GM18873 (cell line): ENCODE measurements around the gene PRSS35.
"Not testable (repeated sequence)": the region's sequence is repeated elsewhere in the genome, so short reads cannot be mapped to it uniquely, and the experiment has no call there.

Source experiments
- ATAC-seq: cut with Tn5 transposase; IDR thresholded peaks from one replicate; pipeline ENCODE4 v1.9.1; 2021; ENCODE audit warnings: mild to moderate bottlenecking, moderate library complexity, moderate number of reproducible peaks; ENCODE audit not compliant: unreplicated experiment, low FRiP score

PRSS35 gene, protein sequence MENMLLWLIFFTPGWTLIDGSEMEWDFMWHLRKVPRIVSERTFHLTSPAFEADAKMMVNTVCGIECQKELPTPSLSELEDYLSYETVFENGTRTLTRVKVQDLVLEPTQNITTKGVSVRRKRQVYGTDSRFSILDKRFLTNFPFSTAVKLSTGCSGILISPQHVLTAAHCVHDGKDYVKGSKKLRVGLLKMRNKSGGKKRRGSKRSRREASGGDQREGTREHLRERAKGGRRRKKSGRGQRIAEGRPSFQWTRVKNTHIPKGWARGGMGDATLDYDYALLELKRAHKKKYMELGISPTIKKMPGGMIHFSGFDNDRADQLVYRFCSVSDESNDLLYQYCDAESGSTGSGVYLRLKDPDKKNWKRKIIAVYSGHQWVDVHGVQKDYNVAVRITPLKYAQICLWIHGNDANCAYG

DNA sequence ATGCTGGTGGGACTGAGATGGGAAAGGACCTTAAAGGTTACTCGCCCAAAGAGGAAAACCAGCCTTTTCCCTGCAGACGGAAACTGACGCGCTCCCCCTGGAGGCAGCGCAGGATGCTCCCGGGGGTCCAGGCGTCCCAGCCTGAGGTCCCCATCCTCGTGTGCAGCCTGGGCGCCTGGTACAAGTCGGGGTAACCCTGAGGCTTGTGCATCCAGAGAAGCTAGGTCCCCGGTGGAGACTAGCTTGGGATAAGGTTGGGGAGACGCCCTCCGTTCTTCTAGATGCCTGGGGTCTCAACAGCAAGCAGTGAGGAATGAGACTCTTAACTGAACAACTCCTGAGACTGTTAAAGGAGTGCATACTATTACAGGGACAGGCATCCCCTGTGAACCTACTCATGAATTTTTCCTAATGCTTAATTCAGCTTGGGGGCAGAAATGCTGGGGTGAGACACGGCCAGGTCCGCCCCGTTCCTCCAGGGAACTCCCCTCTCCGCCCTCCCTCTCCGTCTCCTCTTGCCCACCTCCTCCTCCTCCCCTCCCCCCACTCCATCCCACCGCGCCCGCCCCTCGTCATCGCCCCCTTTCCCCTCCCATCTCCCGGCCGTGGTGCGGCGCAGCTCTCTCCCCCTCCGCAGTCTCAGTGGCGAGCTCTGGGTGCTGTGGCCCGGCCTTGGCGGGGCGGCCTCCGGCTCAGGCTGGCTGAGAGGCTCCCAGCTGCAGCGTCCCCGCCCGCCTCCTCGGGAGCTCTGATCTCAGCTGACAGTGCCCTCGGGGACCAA lies at the start of gene PRSS35:
TSS of gene PRSS35 (plus strand) at position 634 of the 781 bp plus-strand sequence. CDS start 10,908 bp downstream, outside the sequence.
- ATAC-seq: no peak

DNA sequence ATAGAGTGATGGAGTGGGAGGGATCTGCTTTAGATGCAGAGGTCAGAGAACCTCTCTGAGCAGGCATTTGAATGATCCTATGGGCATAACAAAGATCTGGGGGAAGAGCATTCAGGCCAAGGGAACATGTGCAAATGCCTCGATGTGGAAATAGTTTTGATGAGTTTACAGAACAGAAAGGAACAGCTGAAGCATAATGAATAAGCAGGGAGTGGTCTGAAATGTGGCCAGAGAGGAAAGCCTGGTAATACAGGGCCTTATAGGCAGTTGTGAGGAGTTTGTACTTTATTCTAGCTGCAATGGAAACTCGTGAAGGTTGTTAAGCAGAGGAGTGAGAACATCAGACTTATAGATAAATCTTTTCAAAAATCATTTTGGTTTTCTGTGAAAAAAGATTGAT lies 48.4 kb upstream of the PRSS35 start:
- ATAC-seq: no peak

DNA sequence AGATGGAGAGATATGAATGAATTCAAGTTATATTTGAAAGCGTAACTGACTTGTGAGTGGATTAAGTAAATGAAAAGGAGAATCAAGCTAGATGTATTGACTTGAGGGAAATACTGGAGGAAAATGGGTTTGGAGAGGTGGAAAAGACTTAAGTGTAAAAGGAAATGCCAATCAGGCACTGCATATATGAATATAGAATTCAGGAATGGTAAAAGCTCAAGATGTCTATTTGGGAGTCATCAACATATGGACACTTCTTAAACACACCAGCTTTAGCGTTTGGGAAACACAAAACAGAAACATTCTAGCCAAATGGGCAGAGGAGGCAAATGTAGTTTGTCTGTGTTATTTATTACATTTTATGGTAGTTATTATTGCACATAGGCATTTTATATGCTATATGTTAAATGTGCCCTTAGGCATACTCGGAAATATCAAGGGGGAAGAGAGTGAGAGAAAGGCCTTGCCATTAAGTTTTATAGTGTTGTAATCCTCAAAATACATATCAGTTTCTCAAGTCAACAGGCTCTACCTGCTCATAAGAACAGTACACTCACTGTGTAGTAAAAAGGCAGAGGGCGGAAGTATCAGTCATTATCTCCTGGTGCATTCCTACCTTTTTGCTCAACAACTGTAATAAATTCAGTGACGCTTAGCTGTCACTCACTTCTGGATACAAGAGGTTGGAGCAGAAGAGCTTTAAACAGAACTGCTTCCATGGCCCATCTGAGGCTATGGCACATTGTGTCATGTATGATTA lies 47.8 kb upstream of the PRSS35 start:
- ATAC-seq: no peak

DNA sequence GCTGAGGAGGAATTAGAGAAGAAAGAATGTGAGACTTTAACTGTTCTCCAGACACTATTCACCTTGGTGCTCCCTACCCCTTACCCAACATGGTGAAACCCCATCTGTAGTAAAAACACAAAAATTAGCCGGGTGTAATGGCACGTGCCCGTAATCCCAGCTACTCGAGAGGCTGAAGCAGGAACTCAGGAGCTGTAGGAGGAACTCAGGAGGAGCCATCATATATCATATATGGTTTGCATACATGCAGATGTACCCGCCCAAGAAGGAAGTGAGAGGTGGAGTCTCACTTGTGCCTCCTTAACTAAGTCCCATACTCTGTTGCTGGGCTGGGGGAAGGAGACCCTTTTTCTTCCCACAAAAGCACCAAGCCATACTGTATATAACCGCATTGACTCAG lies 46.0 kb upstream of the PRSS35 start:
- no peak for ATAC-seq

DNA sequence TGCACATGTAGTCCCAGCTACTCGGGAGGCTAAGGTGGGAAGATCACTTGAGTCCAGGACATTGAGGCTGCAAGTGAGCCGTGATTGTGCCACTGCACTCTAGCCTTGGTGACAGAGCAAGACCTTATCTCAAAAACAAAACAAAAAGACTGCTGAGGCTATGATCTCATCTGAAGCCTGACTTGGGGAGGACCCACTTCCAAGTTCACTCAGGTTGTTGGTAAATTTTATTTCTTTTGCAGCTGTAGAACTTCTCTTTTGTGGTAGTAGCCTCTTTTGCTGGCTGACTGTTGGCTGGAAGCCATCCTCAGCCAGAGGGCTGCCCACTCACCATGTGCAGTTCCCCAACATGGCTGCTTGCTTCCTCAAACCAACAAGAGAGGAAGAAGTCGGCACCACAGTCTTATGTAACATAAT lies 44.7 kb upstream of the PRSS35 start:
- ATAC-seq: no peak

DNA sequence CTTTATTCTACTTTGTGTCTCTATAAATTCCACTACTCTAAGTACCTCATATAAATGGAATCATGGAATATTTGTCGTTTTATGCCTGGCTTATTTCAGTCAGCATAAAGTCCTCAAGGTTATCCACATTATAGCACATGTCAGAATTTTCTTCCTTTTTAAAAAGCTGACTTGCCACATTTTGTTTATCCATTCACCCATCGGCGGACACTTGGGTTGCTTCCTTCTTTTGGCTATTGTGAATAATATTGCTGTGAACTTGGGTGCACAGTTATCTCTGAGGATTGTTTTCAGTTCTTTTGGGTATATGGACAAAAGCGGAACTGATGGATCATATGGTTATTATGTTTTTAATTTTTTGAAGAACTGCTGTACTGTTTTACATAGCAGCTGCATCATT lies 42.3 kb upstream of the PRSS35 start:
- ATAC-seq: no peak

DNA sequence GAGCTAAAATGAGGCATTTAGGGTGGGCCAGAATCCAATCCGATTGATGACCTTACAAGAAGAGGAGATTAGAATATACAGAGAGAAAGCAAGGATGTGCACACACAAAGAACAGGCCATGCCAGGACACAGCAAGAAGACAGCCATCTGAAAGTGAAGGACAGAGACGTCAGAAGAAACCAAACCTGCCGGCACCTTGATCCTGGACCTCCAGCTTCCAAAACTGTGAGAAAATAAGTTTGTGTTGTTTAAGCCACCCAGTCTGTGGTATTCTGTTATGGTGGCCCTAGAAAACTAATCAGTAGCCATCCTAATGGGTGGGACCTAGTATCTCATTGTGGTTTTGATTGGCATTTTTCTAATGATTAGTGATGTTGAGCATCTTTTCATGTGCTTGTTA lies 41.7 kb upstream of the PRSS35 start:
- ATAC-seq: no peak

DNA sequence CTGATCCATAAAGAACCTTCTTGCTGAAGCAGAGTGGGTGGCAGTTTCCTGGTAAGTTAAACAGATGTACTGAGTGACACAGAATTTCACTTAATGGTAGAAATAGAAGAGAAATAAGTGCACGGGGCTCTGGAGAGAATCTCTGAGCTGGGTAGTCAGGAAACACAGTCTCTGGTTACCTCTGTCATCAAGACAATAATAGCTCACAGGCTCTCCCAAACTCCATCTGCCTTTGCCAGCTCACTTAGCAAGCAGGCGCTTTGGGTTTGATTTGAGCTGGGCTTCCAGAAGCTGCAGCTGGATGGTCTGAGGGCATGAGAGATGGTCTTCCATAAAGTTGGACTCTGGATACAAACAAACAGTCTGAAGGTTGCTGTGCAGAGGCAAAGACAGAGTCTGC lies 39.6 kb upstream of the PRSS35 start:
- ATAC-seq: no peak

DNA sequence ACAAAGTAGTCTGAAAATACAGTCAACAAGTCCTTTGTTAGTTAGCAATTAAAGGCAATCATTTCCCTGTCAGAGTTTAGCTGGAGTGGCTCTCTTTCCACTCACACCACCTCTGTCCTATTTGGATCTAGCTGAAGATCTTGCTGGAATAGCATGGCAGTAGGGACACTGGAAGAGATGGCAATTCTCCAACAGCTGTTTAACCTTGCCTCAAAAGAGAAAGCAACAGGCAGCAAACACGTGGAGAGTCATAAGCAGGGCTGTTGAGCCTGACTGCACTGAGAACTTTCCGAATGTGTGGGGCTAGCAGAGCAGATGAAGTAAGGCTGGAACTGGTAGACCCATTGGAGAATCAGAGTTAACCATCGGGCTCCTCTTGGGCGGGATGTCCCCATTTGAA lies 38.0 kb upstream of the PRSS35 start:
- no peak for ATAC-seq

DNA sequence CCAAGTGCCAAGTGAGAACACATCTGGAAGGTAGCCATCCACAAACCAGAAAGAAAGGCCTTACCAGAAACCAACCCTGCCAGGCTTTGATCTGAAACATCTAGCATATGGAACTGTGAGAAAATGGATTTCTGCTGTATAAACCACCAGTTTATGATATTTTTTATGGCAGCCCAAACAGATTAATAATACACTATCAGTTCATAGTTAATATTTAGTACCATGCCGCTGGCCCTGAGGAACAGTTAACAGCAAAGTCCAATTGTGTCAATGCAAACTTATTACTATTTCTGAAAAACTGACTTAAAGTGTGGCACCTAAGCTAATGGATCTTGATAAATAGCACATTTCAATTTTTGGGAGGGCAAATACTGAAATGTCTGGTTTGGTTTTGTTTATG lies 35.4 kb upstream of the PRSS35 start:
- ATAC-seq: no peak

DNA sequence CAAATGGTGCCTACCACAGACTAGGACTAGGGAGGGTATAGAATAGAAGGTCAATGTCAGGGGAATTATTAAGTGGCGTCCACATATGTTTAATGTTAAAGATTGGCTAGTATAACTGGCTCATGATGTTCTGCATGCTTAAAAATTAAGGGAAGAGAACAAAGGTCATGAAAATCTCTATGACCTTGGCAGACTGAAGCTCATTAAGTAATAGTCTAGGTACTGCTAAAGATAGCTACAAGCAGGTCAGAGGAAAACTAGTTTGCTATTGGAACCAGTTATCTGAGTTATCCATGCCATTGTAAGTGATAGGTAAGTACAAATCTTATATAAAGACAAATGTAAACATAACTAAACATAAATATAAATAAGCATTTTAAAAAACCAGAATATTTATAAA lies 32.9 kb upstream of the PRSS35 start:
- no peak for ATAC-seq

DNA sequence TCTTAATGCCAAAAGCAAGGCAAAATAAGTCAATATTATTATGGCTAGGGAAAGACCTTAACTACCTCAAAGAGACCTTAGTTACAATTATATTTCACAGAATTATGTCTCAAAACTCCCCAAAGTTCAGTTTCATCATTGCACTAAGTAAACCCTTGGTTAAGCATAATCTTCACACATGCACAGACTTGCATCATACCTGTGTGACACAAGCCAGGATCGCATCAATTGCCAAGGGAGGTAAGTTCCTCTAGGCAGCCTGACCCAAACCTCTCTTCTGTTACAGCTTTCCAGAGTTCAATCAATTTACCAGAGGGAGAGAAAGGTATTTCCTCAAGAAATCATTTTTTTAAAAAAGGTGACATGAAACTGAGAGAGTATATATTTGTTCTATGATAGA lies 31.9 kb upstream of the PRSS35 start:
- no peak for ATAC-seq

DNA sequence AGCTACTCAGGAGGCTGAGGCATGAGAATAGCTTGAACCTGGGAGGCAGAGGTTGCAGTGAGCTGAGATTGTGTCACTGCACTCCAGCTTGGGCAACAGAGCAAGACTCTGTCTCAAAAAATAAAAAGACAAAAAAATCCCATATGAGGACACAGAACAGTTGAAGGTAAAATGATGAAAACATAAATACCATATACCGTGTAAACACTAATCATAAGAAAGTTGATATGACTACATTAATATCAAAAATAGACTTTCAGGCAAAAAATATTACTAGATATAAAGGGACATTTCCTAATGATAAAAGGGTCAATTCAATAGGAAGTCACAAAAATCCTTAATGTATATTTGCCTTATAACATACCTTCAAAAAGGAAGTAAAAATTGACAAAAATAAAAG lies 30.4 kb upstream of the PRSS35 start:
- not testable (repeated sequence) for ATAC-seq

DNA sequence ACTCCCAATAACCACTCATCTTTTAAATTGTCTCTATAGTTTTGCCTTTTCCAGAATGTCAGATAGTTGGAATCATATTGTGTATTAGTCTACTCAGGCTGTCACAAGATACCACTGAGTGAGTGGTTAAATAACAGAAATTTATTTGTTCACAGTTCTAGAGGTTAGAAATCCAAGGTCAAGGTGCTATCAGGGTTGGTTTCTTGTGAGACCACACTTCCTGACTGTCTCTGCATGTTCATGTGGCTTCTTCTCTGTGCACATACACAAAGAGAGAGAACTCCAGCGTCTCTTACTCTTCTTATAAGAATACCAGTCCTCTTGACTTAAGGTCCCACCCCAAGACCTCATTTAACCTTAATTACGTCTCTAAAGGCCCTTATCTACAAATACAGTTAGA lies 23.9 kb upstream of the PRSS35 start:
- ATAC-seq: no peak

DNA sequence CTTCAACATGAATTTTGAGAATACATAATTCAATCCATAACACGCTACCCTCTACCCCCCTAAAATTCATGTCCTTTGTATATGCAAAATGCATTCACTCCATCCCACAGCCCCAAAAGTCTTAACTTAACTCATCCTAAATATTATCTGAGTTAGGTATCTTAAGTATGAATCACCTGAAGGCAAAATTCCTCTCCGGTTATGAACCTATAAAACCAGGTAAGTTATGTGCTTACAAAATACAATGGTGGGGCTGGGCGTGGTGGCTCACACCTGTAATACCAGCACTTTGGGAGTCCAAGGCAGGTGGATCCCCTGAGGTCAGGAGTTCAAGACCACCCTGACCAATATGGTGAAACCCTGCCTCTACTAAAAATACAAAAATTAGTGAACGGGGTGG lies 23.5 kb upstream of the PRSS35 start:
- ATAC-seq: no peak

DNA sequence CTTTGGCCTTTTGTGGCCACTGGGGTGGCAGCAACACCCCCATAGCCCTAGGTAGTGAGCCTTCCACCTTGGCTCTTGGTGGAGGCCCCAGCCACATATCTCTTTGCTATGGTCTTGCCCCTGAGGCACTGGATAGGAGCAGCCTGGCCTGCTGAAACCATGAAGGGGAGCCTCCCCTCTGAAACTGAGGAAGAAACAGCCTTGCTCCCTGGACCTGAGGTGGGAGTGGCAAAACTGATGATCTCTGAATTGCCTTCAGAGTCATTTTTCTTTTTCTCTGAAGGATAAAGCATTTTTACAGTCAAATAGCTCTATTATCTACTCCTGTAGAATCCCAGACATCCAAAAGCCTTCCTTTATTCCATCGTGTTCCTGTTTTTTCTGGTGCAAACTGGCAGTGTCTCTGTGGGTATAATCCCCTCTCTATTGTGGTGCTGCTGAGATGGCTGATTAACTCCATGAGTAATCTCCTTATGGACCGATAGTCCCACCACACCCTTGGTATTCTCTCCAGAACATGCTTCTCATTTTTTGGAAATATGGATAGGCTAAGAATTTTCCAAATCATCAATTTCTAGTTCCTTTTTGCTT lies 22.0 kb upstream of the PRSS35 start:
- ATAC-seq: no peak

DNA sequence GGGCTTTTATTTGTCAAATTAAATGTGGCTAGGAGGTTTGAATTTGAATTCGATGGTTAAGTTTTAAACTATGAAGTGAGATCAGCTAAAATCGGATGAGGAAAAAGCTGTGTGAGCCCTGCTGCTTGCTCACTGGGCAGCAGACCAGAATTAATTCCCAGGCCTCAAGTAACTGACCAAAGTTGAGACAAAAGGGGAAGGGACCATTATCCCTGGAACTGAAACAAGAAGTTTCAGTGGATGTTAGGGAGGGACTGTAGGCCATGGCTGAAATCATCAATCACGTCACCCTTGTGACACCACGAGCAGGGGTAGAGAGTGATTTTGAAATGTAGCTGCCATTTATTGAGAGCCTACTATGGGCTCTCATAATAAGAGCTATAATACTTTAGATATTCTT lies 7.0 kb upstream of the PRSS35 start:
- no peak for ATAC-seq

DNA sequence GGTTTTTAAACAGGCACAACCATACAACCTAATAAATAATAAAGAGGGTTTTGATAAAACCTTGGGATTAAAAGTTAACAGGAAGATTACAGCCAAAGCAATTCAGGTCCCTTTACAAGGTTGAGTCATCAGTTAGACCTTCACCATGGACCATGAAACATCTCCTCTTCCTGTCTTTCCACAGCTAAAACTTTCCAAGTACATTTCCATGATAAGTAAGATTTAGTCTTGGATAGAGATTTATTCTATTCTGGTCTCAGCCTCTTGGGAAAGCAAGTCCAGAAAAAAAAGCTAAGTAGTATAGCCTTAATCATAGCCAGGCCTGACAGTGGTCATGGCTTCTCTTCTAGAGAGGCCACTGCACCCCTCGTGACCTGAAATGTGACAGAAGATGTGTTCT lies 2.9 kb upstream of the PRSS35 start:
- no peak for ATAC-seq

DNA sequence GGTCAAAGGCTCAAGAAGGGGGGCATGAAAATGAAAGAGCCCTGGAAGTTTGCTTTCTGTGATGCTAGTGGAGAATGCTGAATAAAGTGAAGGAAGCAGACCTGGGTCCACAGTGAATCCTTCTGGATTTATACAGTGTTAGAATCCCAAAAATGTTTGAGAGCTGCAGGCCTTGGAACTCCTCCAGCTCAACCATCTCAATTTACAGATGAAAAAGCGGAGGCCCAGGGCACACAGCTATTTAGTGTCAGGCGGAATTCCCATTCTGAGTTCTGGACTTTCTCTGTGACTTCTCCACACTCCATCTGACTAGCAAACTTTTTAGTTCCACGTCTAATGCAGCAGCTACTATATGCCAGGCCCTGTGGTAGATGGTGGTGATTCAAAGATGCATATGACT lies 1.5 kb upstream of the PRSS35 start:
- no peak for ATAC-seq

DNA sequence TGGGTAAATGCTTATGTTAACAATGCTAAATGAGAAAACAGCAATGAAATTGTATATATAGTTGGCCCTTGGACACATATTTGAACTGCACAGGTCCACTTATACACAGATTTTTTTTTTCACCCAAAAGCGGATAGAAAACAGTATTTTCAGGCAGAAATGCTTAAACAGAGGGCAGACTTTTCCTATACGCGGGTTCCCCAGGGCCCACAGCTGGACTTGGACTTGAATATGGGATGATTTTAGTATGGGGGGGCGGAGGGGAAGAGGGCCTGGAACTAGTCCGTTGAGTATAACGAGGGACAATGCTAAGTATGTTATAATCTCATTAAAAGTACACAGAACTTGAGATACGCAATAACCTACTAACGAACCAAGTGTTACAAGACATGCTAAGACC lies 1.1 kb upstream of the PRSS35 start:
- no peak for ATAC-seq

DNA sequence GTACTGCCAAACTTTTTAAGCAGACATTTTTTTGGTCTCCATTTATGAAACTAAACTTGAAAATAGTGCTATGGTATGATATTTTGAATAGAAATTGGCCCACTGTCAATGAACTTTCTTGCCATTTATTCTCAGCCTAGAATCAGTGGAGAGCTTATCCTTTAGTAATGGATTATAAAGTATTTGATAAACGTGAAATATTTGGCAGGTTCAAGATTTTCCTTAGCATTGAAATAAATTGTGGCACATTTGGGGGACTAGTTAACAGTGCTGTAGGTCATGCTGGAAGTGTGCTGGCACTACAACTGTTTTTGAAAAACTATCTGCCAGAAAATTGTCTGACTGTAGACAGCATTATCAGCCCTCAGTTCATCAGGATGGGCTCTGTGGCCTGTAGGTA lies 2.1 kb downstream of the PRSS35 start:
- no peak for ATAC-seq
